HCT116 (cell line): ENCODE measurements around the gene ACSBG1. TPM values are rescaled to one million over a fixed set of nuclear protein-coding genes. Genes with fewer than 3 reads are reported as not detected.

Experiments
- ATAC-seq: fragments of 200-7000 bp; cut with Tn5 transposase; 2 replicates; pipeline ENCODE4 v1.9.1; 2020; ENCODE audit warnings: mild to moderate bottlenecking, moderate library complexity
- BruUV-seq: library from RNA; stranded (reverse); fragments of 400-500 nt; replicated peaks from 2 replicates; lab custom pipeline; 2021; lab: Mats Ljungman, UMichigan
- CTCF ChIA-PET: fragments of 300-600 bp; sonication (Branson Sonifier 250); formaldehyde crosslinking; loops from one replicate; lab custom pipeline; 2021; ENCODE audit warnings: antibody characterized with exemption; lab: Charles Lee
- POLR2A ChIA-PET: fragments of 300-600, 350-600 bp; sonication (Branson Sonifier 250); formaldehyde crosslinking; loops from one replicate; lab custom pipeline; 2021; ENCODE audit warnings: antibody characterized with exemption; lab: Charles Lee
- RAD21 ChIA-PET, 2 experiments: fragments of 300-600 bp; sonication (Branson Sonifier 250); formaldehyde crosslinking; loops; one replicate each; lab custom pipeline; 2023; ENCODE audit warnings: low total read pairs in 2 of 2; ENCODE audit not compliant: uncharacterized antibody in 2 of 2, unreplicated experiment in 2 of 2, low non-redundant PET in 1 of 2; lab: Charles Lee
- DNase-seq: peaks from one replicate; pipeline ENCODE4 v3.0.0-alpha.2; 2010; ENCODE audit warnings: low read depth, low spot score
- H2AFZ ChIP-seq: fragments of 200-600 bp; shearing (Covaris generic), sonication (generic); 2 replicates; pipeline ENCODE4 v1.6.1; 2017; ENCODE audit warnings: low read depth, mixed run types, mixed read lengths, antibody characterized with exemption, low read length; ENCODE audit not compliant: poor library complexity, severe bottlenecking
- H3K27ac ChIP-seq: 2 replicates; pipeline ENCODE4 v1.5.1; 2012; ENCODE audit warnings: low read depth, low read length
- H3K27me3 ChIP-seq: fragments of 200-600 bp; sonication (generic); 2 replicates; pipeline ENCODE4 v1.6.1; 2016; ENCODE audit warnings: mixed run types, low read length, mixed read lengths; ENCODE audit not compliant: insufficient read depth
- H3K36me3 ChIP-seq, 2 experiments: fragments of 200-500 bp in 1 of 2; fragments of 200-600 bp in 1 of 2; sonication (Bioruptor generic) in 1 of 2; sonication (generic) in 1 of 2; 2 replicates each; pipeline versions ENCODE4 v1.5.1 to v1.6.1; 2014 to 2016; ENCODE audit warnings: low read length in 2 of 2, inconsistent platforms in 1 of 2, mixed read lengths in 1 of 2, mixed run types in 1 of 2; ENCODE audit not compliant: insufficient read depth in 2 of 2, control insufficient read depth in 1 of 2
- H3K4me1 ChIP-seq, 2 experiments: fragments of 200-600 bp in 1 of 2; sonication (generic) in 1 of 2; 2 replicates each; pipeline versions ENCODE4 v1.5.1 to v1.6.1; 2012 to 2017; ENCODE audit warnings: low read length in 2 of 2, inconsistent platforms in 1 of 2, mild to moderate bottlenecking in 1 of 2, mixed read lengths in 1 of 2, mixed run types in 1 of 2, moderate library complexity in 1 of 2; ENCODE audit not compliant: insufficient read depth in 2 of 2, control insufficient read depth in 1 of 2
- H3K4me2 ChIP-seq: fragments of 200-600 bp; sonication (generic); 2 replicates; pipeline ENCODE4 v1.6.1; 2017; ENCODE audit warnings: mixed run types, low read length, mixed read lengths
- H3K4me3 ChIP-seq, 2 experiments: fragments of 200-600 bp in 1 of 2; sonication (generic) in 1 of 2; replicated peaks in 1 of 2; 2 replicates each; pipeline ENCODE4 v1.5.1; 2011 to 2016; ENCODE audit warnings: low read length in 2 of 2, control low read depth in 1 of 2, low read depth in 1 of 2, mild to moderate bottlenecking in 1 of 2, mixed read lengths in 1 of 2, mixed run types in 1 of 2
- H3K79me2 ChIP-seq: fragments of 200-600 bp; sonication (generic); 2 replicates; pipeline ENCODE4 v1.6.1; 2017; ENCODE audit warnings: mild to moderate bottlenecking, mixed run types, low read length, moderate library complexity, mixed read lengths; ENCODE audit not compliant: insufficient read depth
- H3K9ac ChIP-seq: fragments of 200-600 bp; sonication (generic); 2 replicates; pipeline ENCODE4 v1.6.1; 2016; ENCODE audit warnings: low read length, mixed read lengths
- H3K9me2 ChIP-seq: fragments of 200-600 bp; sonication (generic), shearing (Covaris generic); 2 replicates; pipeline ENCODE4 v1.6.1; 2017; ENCODE audit warnings: mixed run types, mild to moderate bottlenecking, moderate library complexity; ENCODE audit not compliant: insufficient read depth
- H3K9me3 ChIP-seq, 2 experiments: fragments of 200-500 bp in 1 of 2; fragments of 200-600 bp in 1 of 2; sonication (Bioruptor generic) in 1 of 2; sonication (generic) in 1 of 2; 2 replicates each; pipeline ENCODE4 v1.6.1; 2014 to 2017; ENCODE audit warnings: low read length in 2 of 2, mixed read lengths in 2 of 2, inconsistent platforms in 1 of 2, low read depth in 1 of 2, mild to moderate bottlenecking in 1 of 2, mixed run types in 1 of 2, moderate library complexity in 1 of 2; ENCODE audit not compliant: control insufficient read depth in 1 of 2, insufficient read depth in 1 of 2
- H4K20me1 ChIP-seq: fragments of 200-600 bp; sonication (generic), shearing (Covaris generic); 2 replicates; pipeline ENCODE4 v1.6.1; 2017; ENCODE audit warnings: mixed run types, mild to moderate bottlenecking, moderate library complexity; ENCODE audit not compliant: insufficient read depth
- ATF3 ChIP-seq: IDR thresholded peaks from 2 replicates; pipeline ENCODE4 v1.6.1; 2012
- CEBPB ChIP-seq: IDR thresholded peaks from 2 replicates; pipeline ENCODE4 v1.6.1; 2012; ENCODE audit warnings: low read depth
- CTCF ChIP-seq, 3 experiments: fragments of 200-600 bp in 1 of 3; sonication (generic) in 1 of 3; IDR thresholded peaks in 2 of 3; conservative IDR thresholded peaks in 1 of 3; 2 replicates each; pipeline ENCODE4 v1.5.1; 2012 to 2017; ENCODE audit warnings: low read depth in 2 of 3, low read length in 2 of 3, antibody characterized with exemption in 1 of 3, borderline replicate concordance in 1 of 3, control low read depth in 1 of 3, mild to moderate bottlenecking in 1 of 3, mixed read lengths in 1 of 3, mixed run types in 1 of 3, moderate library complexity in 1 of 3; ENCODE audit not compliant: insufficient read depth in 1 of 3
- EGR1 ChIP-seq: IDR thresholded peaks from 2 replicates; pipeline ENCODE4 v1.6.1; 2012; ENCODE audit warnings: low read depth
- ELF1 ChIP-seq: IDR thresholded peaks from 2 replicates; pipeline ENCODE4 v1.6.1; 2012; ENCODE audit warnings: low read depth, borderline replicate concordance
- EZH2 ChIP-seq: fragments of 200-600 bp; sonication (generic); IDR thresholded peaks from 2 replicates; pipeline ENCODE4 v1.6.1; 2017; ENCODE audit warnings: antibody characterized with exemption, mixed run types
- EZH2phosphoT487 ChIP-seq: fragments of 200-600 bp; IDR thresholded peaks from 2 replicates; pipeline ENCODE4 v1.6.1; 2018; ENCODE audit warnings: antibody characterized with exemption, borderline replicate concordance
- FOSL1 ChIP-seq: IDR thresholded peaks from 2 replicates; pipeline ENCODE4 v1.6.1; 2012; ENCODE audit warnings: low read depth
- JUND ChIP-seq: IDR thresholded peaks from 2 replicates; pipeline ENCODE4 v1.6.1; 2012
- MAX ChIP-seq: IDR thresholded peaks from 2 replicates; pipeline ENCODE4 v1.6.1; 2012
- POLR2A ChIP-seq: IDR thresholded peaks from 2 replicates; pipeline ENCODE4 v1.7.0; 2011; ENCODE audit warnings: borderline replicate concordance; ENCODE audit not compliant: insufficient read depth, insufficient read length; ENCODE audit errors: extremely low read depth
- POLR2AphosphoS5 ChIP-seq: IDR thresholded peaks from 2 replicates; pipeline ENCODE4 v1.6.1; 2011; ENCODE audit warnings: mild to moderate bottlenecking, low read depth, low read length, moderate library complexity
- RAD21 ChIP-seq: IDR thresholded peaks from 2 replicates; pipeline ENCODE4 v1.6.1; 2012; ENCODE audit warnings: low read depth, mild to moderate bottlenecking
- SIN3A ChIP-seq: IDR thresholded peaks from 2 replicates; pipeline ENCODE4 v1.6.1; 2012; ENCODE audit warnings: low read depth
- SP1 ChIP-seq: IDR thresholded peaks from 2 replicates; pipeline ENCODE4 v1.6.1; 2012; ENCODE audit warnings: low read depth
- TCF7L2 ChIP-seq: IDR thresholded peaks from 2 replicates; pipeline ENCODE4 v1.7.0; 2011; ENCODE audit warnings: borderline replicate concordance, inconsistent platforms; ENCODE audit not compliant: insufficient read depth, insufficient read length; ENCODE audit errors: extremely low read depth
- ZBTB33 ChIP-seq: IDR thresholded peaks from 2 replicates; pipeline ENCODE4 v1.6.1; 2011; ENCODE audit warnings: mild to moderate bottlenecking, low read length, moderate library complexity; ENCODE audit not compliant: insufficient replicate concordance; ENCODE audit errors: extremely low read depth
- ZNF274 ChIP-seq: fragments of 200-500 bp; sonication (Bioruptor generic); IDR thresholded peaks from 2 replicates; pipeline ENCODE4 v1.6.1; 2014; ENCODE audit warnings: mild to moderate bottlenecking, low read depth, low read length, inconsistent platforms
- intact Hi-C: fragments of 100-400 bp; cut with micrococcal nuclease; formaldehyde crosslinking; loops from 2 replicates; pipeline ENCODE4 v1.10.0; 2022
- total RNA-seq: library from RNA; stranded (reverse); gene quantifications from one replicate; pipeline ENCODE4 v1.2.1, GENCODE V29; 2021; ENCODE audit not compliant: unreplicated experiment

Gene ACSBG1
- total RNA-seq, 1 experiment from 2014 or later: 0.71 TPM

GRCh38 chr15:78171864-78172472 lies 62.4 kb downstream of the ACSBG1 start (continued):
- no peak for TF ChIP-seq CTCF (IDR thresholded peaks at IDR 0.05 in 2 of 3, conservative IDR thresholded peaks at IDR 0.05 in 1 of 3; ENCODE audit: borderline replicate concordance in 1 of 3, insufficient read depth in 1 of 3, low read depth in 2 of 3, low read length in 2 of 3)
- no peak for TF ChIP-seq ELF1
- TF ChIP-seq POLR2A: no peak
- no peak for TF ChIP-seq JUND
- TF ChIP-seq FOSL1: no peak
- TF ChIP-seq EZH2: no peak
- TF ChIP-seq, all 23 proteins: peak for 0

- Histone ChIP-seq H2AFZ (no peak overlapping the region), H3K9me2 (no peaks in the 10 kb centered on the region), H3K27me3 (no peaks in the 10 kb centered on the region), H3K79me2 (no peaks in the 10 kb centered on the region), H3K9ac (no peak overlapping the region)
- ChIA-PET POLR2A (interaction anchor here (0.6 to 1.1 kb wide), 2 partner anchors 22 to 93 kb away, joined by 3 to 7 read pairs; partner anchors contain the start of genes DNAJA4 and IDH3A), CTCF (no interaction called here)
- no TSS peak for BruUV-seq
- intact Hi-C loops: no loop called here
- TF ChIP-seq SIN3A (no peak), CEBPB (no peak), ZBTB33 (no peak), EGR1 (no peak), ZNF274 (no peak), RAD21 (no peak), JUND (no peak), EZH2phosphoT487 (no peak), EZH2 (no peak), POLR2AphosphoS5 (no peak), ATF3 (no peak), FOSL1 (no peak), TCF7L2 (no peak), SP1 (no peak), POLR2A (no peak), MAX (no peak)
- TF ChIP-seq, all 23 proteins: peak for 0
- H4K20me1 ChIP-seq: no peaks in the 10 kb centered on the region
- no peak for ATAC-seq
- H3K36me3 ChIP-seq: peaks cover 25 to 33% of the 10 kb centered on the region in 2 experiments
- no peak overlapping the region for H3K4me2 ChIP-seq
- H3K4me3 ChIP-seq: no peak overlapping the region
- no peaks in the 10 kb centered on the region for H3K4me1 ChIP-seq
- DNase-seq: no peak
- no peak overlapping the region for H3K27ac ChIP-seq
- RAD21 ChIA-PET: no interaction called here
- peaks cover 0 to 5% of the 10 kb centered on the region in 2 experiments; a peak in 1 of 4 replicates for H3K9me3 ChIP-seq
Observed at GRCh38 chr15:78170848-78171773, 63.3 kb downstream of the ACSBG1 start.
